Osteoblast (primary cell): ENCODE results near the gene SH3RF1. TPM values are rescaled to one million over a fixed set of nuclear protein-coding genes. Genes with fewer than 3 reads are reported as not detected.

Experiments used
- DNase-seq: peaks from one replicate; pipeline ENCODE4 v3.0.0; 2011; ENCODE audit warnings: low spot score, mixed read lengths; ENCODE audit not compliant: insufficient read length; ENCODE audit errors: missing footprints
- H2AFZ ChIP-seq: 2 replicates; pipeline ENCODE4 v1.6.0; 2011; ENCODE audit warnings: mild to moderate bottlenecking, low read length
- H3K27ac ChIP-seq: 2 replicates; pipeline ENCODE4 v1.5.1; 2011; ENCODE audit warnings: mild to moderate bottlenecking, low read depth, low read length, moderate library complexity
- H3K27me3 ChIP-seq: 2 replicates; pipeline ENCODE4 v1.6.0; 2012; ENCODE audit warnings: mild to moderate bottlenecking, control low read depth, inconsistent platforms, low read length, moderate library complexity; ENCODE audit not compliant: insufficient read depth
- H3K36me3 ChIP-seq: 2 replicates; pipeline ENCODE4 v1.5.1; 2011; ENCODE audit warnings: mild to moderate bottlenecking, low read length, control low read depth, moderate library complexity; ENCODE audit not compliant: insufficient read depth
- H3K4me1 ChIP-seq: 2 replicates; pipeline ENCODE4 v1.5.1; 2011; ENCODE audit warnings: mild to moderate bottlenecking, low read length, control low read depth, moderate library complexity; ENCODE audit not compliant: insufficient read depth
- H3K4me2 ChIP-seq: 2 replicates; pipeline ENCODE4 v1.6.0; 2011; ENCODE audit warnings: mild to moderate bottlenecking, low read length; ENCODE audit not compliant: insufficient read depth
- H3K4me3 ChIP-seq: fragments of 200-600 bp; sonication (generic); 3 replicates; pipeline ENCODE4 v1.5.1; 2012; ENCODE audit warnings: mild to moderate bottlenecking, low read length, inconsistent platforms; ENCODE audit not compliant: insufficient read depth
- H3K79me2 ChIP-seq: 2 replicates; pipeline ENCODE4 v1.6.0; 2012; ENCODE audit warnings: mild to moderate bottlenecking, low read length, control low read depth, inconsistent platforms; ENCODE audit not compliant: insufficient read depth
- H3K9me3 ChIP-seq: 2 replicates; pipeline ENCODE4 v1.5.1; 2011; ENCODE audit warnings: low read depth, low read length, control low read depth
- H4K20me1 ChIP-seq: 2 replicates; pipeline ENCODE4 v1.6.0; 2012; ENCODE audit warnings: mild to moderate bottlenecking, low read length, control low read depth; ENCODE audit not compliant: insufficient read depth
- total RNA-seq: library from RNA; depleted of rRNA; stranded (reverse); fragments of >200 nt; gene quantifications from 2 replicates; pipeline ENCODE4 v1.2.3, GENCODE V29; 2012
- TF ChIP-seq, protein P1 (sequence below): IDR thresholded peaks from 2 replicates; pipeline ENCODE4 v1.5.1; 2011; ENCODE audit warnings: mild to moderate bottlenecking, low read depth, low read length, moderate library complexity; ENCODE audit errors: extremely low read depth

Gene SH3RF1
- total RNA-seq, 1 donor, result 37.6 TPM

DNA sequence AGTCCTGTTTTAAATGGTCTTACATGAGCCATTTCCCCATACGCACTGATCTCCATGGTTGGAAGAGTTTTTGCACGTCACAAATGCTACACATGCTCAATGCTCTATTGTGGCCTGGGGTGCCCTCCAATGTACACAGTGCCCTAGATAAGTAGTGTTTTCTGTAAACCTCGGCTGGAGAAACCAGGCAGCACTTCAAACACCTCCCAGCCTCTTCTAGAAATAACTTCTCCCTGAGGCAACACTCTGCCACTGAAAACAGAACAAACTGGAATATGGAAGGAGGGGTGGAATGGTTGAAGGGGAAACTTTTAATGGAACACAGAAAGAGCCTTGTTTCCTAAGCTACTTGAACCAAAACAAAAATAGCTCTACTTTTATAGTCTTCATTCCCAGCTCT, 136.8 kb downstream of the SH3RF1 start:
- H3K36me3 ChIP-seq, result peaks cover 85% of the 10 kb centered on the region
- H4K20me1 ChIP-seq, result peaks cover 9% of the 10 kb centered on the region
- no peak overlapping the region for H2AFZ ChIP-seq
- H3K79me2 ChIP-seq, result peaks cover 88% of the 10 kb centered on the region
- H3K4me2 ChIP-seq, result no peak overlapping the region
- TF ChIP-seq, protein P1, sequence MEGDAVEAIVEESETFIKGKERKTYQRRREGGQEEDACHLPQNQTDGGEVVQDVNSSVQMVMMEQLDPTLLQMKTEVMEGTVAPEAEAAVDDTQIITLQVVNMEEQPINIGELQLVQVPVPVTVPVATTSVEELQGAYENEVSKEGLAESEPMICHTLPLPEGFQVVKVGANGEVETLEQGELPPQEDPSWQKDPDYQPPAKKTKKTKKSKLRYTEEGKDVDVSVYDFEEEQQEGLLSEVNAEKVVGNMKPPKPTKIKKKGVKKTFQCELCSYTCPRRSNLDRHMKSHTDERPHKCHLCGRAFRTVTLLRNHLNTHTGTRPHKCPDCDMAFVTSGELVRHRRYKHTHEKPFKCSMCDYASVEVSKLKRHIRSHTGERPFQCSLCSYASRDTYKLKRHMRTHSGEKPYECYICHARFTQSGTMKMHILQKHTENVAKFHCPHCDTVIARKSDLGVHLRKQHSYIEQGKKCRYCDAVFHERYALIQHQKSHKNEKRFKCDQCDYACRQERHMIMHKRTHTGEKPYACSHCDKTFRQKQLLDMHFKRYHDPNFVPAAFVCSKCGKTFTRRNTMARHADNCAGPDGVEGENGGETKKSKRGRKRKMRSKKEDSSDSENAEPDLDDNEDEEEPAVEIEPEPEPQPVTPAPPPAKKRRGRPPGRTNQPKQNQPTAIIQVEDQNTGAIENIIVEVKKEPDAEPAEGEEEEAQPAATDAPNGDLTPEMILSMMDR, result no peak
- no peak overlapping the region for H3K4me3 ChIP-seq
- peak overlapping the region; percentile 49 for H3K27ac ChIP-seq
- H3K27me3 ChIP-seq, result no peaks in the 10 kb centered on the region
- DNase-seq, result no peak
- no peaks in the 10 kb centered on the region for H3K9me3 ChIP-seq
- H3K4me1 ChIP-seq, result peaks cover 29% of the 10 kb centered on the region

DNA sequence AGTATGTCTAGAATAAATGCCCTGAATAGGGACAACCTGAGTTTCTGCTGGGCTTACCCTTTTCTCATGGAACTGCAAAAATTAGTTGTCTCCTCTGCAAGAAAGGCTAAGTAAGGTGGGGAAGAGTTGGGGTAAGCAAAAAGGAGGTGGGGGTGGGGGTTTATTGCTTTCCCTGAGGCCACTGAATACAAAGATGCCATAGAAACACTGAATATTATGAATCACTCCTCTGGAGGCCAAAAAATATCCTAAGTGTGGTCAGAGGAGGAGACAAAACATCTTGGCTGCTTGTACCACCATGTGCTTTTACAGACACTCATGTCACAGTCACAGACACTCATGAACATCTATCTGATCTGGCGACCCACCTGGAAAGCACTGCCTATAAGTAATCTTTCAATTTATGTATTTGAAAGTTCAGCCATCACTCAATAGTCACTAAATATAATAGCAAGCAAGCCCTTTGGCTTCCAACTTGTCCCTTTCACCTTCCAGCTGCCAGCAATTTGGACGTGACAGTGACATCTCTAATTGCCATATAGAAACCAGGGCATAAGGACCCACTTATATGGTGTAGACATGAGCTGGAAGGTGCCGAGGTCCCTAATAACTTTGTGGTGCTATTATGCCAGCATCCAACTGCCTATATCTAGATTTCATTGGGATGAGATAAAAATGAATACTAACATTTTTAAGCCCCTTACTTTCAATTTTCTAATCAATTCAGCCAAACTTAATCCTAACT, 138.0 kb downstream of the SH3RF1 start:
- peak overlapping the region; percentile 43 for H3K27ac ChIP-seq
- peaks cover 82% of the 10 kb centered on the region for H3K79me2 ChIP-seq
- DNase-seq, result no peak

DNA sequence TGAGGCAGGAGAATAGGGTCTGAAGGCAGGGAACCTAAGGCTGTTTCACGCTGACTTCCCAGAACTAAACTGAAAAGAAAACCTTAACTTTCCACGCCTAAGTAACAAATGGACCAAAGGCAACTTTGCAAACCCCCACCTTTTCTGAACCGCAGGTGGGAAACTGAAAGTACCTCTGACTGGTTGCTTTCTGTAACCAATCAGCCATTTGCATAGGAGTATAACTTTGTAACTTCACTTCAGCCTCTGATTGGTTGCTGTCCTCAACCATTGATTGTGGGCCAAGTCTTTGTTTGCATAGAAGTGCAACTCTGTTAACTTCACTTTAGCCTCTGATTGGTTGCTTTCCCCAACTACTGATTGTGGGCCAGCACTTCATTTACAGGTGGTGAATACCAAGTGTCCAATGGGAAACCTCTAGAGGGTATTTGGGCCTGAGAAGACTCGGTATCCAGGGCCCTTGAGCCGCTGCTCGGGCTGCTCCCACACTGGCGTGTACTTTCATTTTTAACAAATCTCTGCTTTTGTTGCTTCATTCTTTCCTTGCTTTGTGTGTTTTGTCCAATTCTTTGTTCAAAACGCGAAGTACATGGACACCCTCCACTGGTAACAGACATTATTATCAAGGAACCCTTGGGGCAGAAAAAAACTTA, 139.1 kb downstream of the SH3RF1 start:
- TF ChIP-seq, protein P1, result no peak
- peaks cover 25% of the 10 kb centered on the region for H3K4me1 ChIP-seq
- peak overlapping the region; percentile 43 for H3K27ac ChIP-seq
- no peak overlapping the region for H3K4me2 ChIP-seq
- H3K27me3 ChIP-seq, result no peaks in the 10 kb centered on the region
- H3K9me3 ChIP-seq, result no peaks in the 10 kb centered on the region
- peaks cover 3% of the 10 kb centered on the region for H4K20me1 ChIP-seq
- DNase-seq, result no peak
- H3K79me2 ChIP-seq, result peaks cover 79% of the 10 kb centered on the region
- H3K4me3 ChIP-seq, result no peak overlapping the region
- H3K36me3 ChIP-seq, result peaks cover 94% of the 10 kb centered on the region
- no peak overlapping the region for H2AFZ ChIP-seq

More for the DNA sequence above, 138.0 kb downstream of the SH3RF1 start:
- Histone ChIP-seq H3K9me3 (no peaks in the 10 kb centered on the region), H3K4me1 (peaks cover 29% of the 10 kb centered on the region), H3K4me3 (no peak overlapping the region), H3K4me2 (no peak overlapping the region), H4K20me1 (peaks cover 9% of the 10 kb centered on the region), H3K27me3 (no peaks in the 10 kb centered on the region), H2AFZ (no peak overlapping the region), H3K36me3 (peaks cover 87% of the 10 kb centered on the region)
- TF ChIP-seq, protein P1, result no peak

DNA sequence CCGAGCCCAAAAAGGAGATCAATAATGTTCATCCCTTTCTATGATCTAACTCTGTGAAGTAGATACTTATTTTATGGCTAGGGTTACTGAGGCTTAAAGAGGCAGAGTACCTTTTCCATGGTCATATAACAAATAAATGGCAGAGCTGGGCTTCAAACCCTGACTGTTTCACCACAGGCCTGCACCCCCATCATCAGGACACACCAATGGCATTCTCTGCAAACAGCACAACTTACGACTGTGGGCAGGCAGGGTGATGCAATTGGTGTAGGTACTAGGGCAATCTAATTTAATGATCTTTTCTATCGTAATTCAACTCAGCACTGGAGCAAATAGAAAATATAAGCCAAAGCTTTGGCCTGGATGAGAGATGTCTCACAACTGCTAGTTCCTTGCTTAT, 141.9 kb downstream of the SH3RF1 start:
- H2AFZ ChIP-seq, result no peak overlapping the region
- H3K9me3 ChIP-seq, result no peaks in the 10 kb centered on the region
- no peak for DNase-seq

More for the DNA sequence above, 141.9 kb downstream of the SH3RF1 start:
- TF ChIP-seq, protein P1, result no peak
- H3K4me3 ChIP-seq, result no peak overlapping the region
- no peaks in the 10 kb centered on the region for H3K27me3 ChIP-seq
- H4K20me1 ChIP-seq, result peaks cover 3% of the 10 kb centered on the region
- peaks cover 18% of the 10 kb centered on the region for H3K4me1 ChIP-seq
- H3K79me2 ChIP-seq, result peaks cover 70% of the 10 kb centered on the region
- H3K4me2 ChIP-seq, result no peak overlapping the region
- H3K27ac ChIP-seq, result peak overlapping the region; percentile 13
- peaks cover 93% of the 10 kb centered on the region for H3K36me3 ChIP-seq
